ENCODE measurements around the gene MICAL2. TPM values are rescaled to one million over a fixed set of nuclear protein-coding genes. Genes with fewer than 3 reads are reported as not detected.

The MICAL2 gene
- total RNA-seq, 6 experiments from 2014 or later, result 17.0 to 50.7 (median 35.9) TPM

- ATAC-seq (no peak), DNase-seq (no peak)
- H3K27ac ChIP-seq, result no peak overlapping the region
- intact Hi-C loops (cut with DNase I), result no loop called here
- H3K4me3 ChIP-seq, result no peak overlapping the region
- peaks cover 0 to 4% (median 1%) of the 10 kb centered on the region in 4 donors for H3K4me1 ChIP-seq
- TF ChIP-seq POLR2A (IDR thresholded peaks at IDR 0.05), result no peak
- no peak for TF ChIP-seq CTCF (IDR thresholded peaks at IDR 0.05)
- 80% methylated on average over 1 of the region's 4 CpGs for WGBS (ENCODE audit: insufficient coverage, low coverage, low lambda C conversion rate, missing lambda C conversion rate)
- no peaks in the 10 kb centered on the region for H3K9me3 ChIP-seq
- no peaks in the 10 kb centered on the region for H3K27me3 ChIP-seq
- no peaks in the 10 kb centered on the region for H3K36me3 ChIP-seq
Measured at GRCh38 chr11:12246989-12247388, 136.6 kb downstream of the MICAL2 start.

GRCh38 chr11:12247543-12248254 is 137.3 kb downstream of the MICAL2 start:
- Histone ChIP-seq H3K27me3 (no peaks in the 10 kb centered on the region), H3K4me1 (no peaks in the 10 kb centered on the region), H3K36me3 (no peaks in the 10 kb centered on the region), H3K27ac (no peak overlapping the region), H3K9me3 (no peaks in the 10 kb centered on the region), H3K4me3 (no peak overlapping the region)
- TF ChIP-seq CTCF (IDR thresholded peaks at IDR 0.05) (no peak), POLR2A (IDR thresholded peaks at IDR 0.05) (no peak)
- WGBS (ENCODE audit: insufficient coverage, low coverage, low lambda C conversion rate, missing lambda C conversion rate), result 65% methylated on average over 2 of the region's 3 CpGs
- ATAC-seq, result no peak
- intact Hi-C loops (cut with DNase I), result no loop called here
- DNase-seq, result no peak

- 14% methylated on average over 5 of the region's 5 CpGs for WGBS (ENCODE audit: insufficient coverage, low coverage, low lambda C conversion rate, missing lambda C conversion rate)
- no peaks in the 10 kb centered on the region for H3K9me3 ChIP-seq
- H3K27ac ChIP-seq, result no peak overlapping the region
- ATAC-seq (peak; percentile 67 to 80 (median 75)), DNase-seq (peak; percentile 82 to 87 (median 85))
- no peaks in the 10 kb centered on the region for H3K36me3 ChIP-seq
- H3K4me3 ChIP-seq, result no peak overlapping the region
- H3K27me3 ChIP-seq, result no peaks in the 10 kb centered on the region
- intact Hi-C loops (cut with DNase I), result no loop called here
- H3K4me1 ChIP-seq, result peaks cover 0 to 2% (median under 1%) of the 10 kb centered on the region in 4 donors
- TF ChIP-seq POLR2A (IDR thresholded peaks at IDR 0.05) (no peak), CTCF (IDR thresholded peaks at IDR 0.05) (no peak)
Measured at GRCh38 chr11:12248330-12248729, 137.9 kb downstream of the MICAL2 start.

GRCh38 chr11:12249590-12250260 is 139.3 kb downstream of the MICAL2 start:
- DNase-seq, result no peak
- Histone ChIP-seq H3K4me3 (no peak overlapping the region), H3K27me3 (no peaks in the 10 kb centered on the region), H3K4me1 (peaks cover 0 to 12% (median 3%) of the 10 kb centered on the region in 4 donors), H3K27ac (no peak overlapping the region), H3K9me3 (no peaks in the 10 kb centered on the region), H3K36me3 (no peaks in the 10 kb centered on the region)
- TF ChIP-seq CTCF (IDR thresholded peaks at IDR 0.05) (no peak), POLR2A (IDR thresholded peaks at IDR 0.05) (no peak)
- intact Hi-C loops (cut with DNase I), result no loop called here
- WGBS (ENCODE audit: insufficient coverage, low coverage, low lambda C conversion rate, missing lambda C conversion rate), result 38% methylated on average over 5 of the region's 20 CpGs
- ATAC-seq, result no peak
